ENCODE measurements around the gene SUCLG1. TPM values are rescaled to one million over a fixed set of nuclear protein-coding genes. Genes with fewer than 3 reads are reported as not detected.

The SUCLG1 gene
- total and polyA plus RNA-seq, 2 of the 4 experiments (the other 2 are of a cell fraction) = 50.5 to 52.7 TPM

GRCh38 chr2:84481702-84482101, 22.6 kb upstream of the SUCLG1 start:
- dilution Hi-C loops (cut with HindIII; ENCODE audit: low sequenced_read_pairs, unreplicated experiment) = no loop called here
- no TSS peak for BruUV-seq (replicated peaks)
- H3K27ac ChIP-seq (ENCODE audit: insufficient read depth, low read length) = no peak overlapping the region

More at GRCh38 chr2:84481702-84482101, 22.6 kb upstream of the SUCLG1 start:
- ATAC-seq (ENCODE audit: low read depth) (peak; percentile 91), DNase-seq (peak; percentile 77)
- Histone ChIP-seq H3K18ac (ENCODE audit: low read depth, low read length) (peak overlapping the region; percentile 68; the same call in 1 of the 2 replicates), H3K14ac (replicated peaks; ENCODE audit: low read depth, low read length) (peak overlapping the region; percentile 57), H3K4me2 (ENCODE audit: low read depth, low read length) (no peak overlapping the region), H2BK15ac (ENCODE audit: low read depth, low read length) (peak overlapping the region; percentile 17; the same call in 2 of the 3 replicates), H3K4me1 (ENCODE audit: control insufficient read depth, insufficient read depth, low read length) (peaks cover 6% of the 10 kb centered on the region), H3K56ac (ENCODE audit: extremely low read depth, insufficient read depth, low read length) (no peak overlapping the region), H2BK120ac (ENCODE audit: low read depth, low read length) (peak overlapping the region; percentile 62), H4K91ac (ENCODE audit: insufficient read depth, low read depth, low read length) (peak overlapping the region; percentile 17; the same call in 1 of the 2 replicates), H2BK5ac (ENCODE audit: low read depth, low read length, poor library complexity, severe bottlenecking) (peak overlapping the region; percentile 18), H3K9ac (ENCODE audit: low read depth, low read length) (no peak overlapping the region), H3K9me3 (ENCODE audit: control insufficient read depth, insufficient read depth, low read length) (peaks cover 8% of the 10 kb centered on the region), H3K9me1 (ENCODE audit: insufficient read depth, low read length) (peaks cover 11% of the 10 kb centered on the region), H3K4ac (ENCODE audit: low read depth, low read length) (peak overlapping the region; percentile 49), H3K36me3 (ENCODE audit: control insufficient read depth, insufficient read depth, low read length) (no peaks in the 10 kb centered on the region), H2AK5ac (ENCODE audit: low read depth, low read length) (peak overlapping the region; percentile 15; the same call in 1 of the 2 replicates), H4K5ac (ENCODE audit: low read depth, low read length) (peak overlapping the region; percentile 61; the same call in 1 of the 2 replicates), H4K8ac (ENCODE audit: low read depth in 2 of 2, low read length in 2 of 2) (peak overlapping the region; percentile 42 to 69; a peak in 3 of 4 replicates), H3K23ac (ENCODE audit: low read depth, low read length) (peak overlapping the region; percentile 6; the same call in 1 of the 2 replicates), H3K79me1 (ENCODE audit: low read depth in 1 of 2, low read length in 2 of 2) (no peaks in the 10 kb centered on the region), H2AK9ac (replicated peaks; ENCODE audit: low read depth, low read length, poor library complexity) (peak overlapping the region; percentile 8), H4K20me1 (ENCODE audit: insufficient read depth, low read length) (no peaks in the 10 kb centered on the region), H2AFZ (replicated peaks; ENCODE audit: low read length, poor library complexity) (peak overlapping the region; percentile 75), H3K27me3 (ENCODE audit: control insufficient read depth, insufficient read depth, low read length) (no peaks in the 10 kb centered on the region), H3K4me3 (ENCODE audit: insufficient read depth, low read depth, low read length) (no peak overlapping the region), H2BK20ac (ENCODE audit: low read depth, low read length) (peak overlapping the region; percentile 45)
- in situ Hi-C loops (cut with MboI; ENCODE audit: low sequenced_read_pairs) (loop anchor here (25.0 kb wide), 1 partner anchor 806 kb away; no protein-coding TSS in a partner anchor), intact Hi-C loops (cut with micrococcal nuclease) (no loop called here)
- no peak for TF ChIP-seq ELK1 (IDR thresholded peaks at IDR 0.05; ENCODE audit: borderline replicate concordance, low read depth, low read length)
- no peak for TF ChIP-seq MAZ (IDR thresholded peaks at IDR 0.05; ENCODE audit: borderline replicate concordance, low read depth, low read length)
- TF ChIP-seq, protein P1, sequence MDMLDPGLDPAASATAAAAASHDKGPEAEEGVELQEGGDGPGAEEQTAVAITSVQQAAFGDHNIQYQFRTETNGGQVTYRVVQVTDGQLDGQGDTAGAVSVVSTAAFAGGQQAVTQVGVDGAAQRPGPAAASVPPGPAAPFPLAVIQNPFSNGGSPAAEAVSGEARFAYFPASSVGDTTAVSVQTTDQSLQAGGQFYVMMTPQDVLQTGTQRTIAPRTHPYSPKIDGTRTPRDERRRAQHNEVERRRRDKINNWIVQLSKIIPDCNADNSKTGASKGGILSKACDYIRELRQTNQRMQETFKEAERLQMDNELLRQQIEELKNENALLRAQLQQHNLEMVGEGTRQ (IDR thresholded peaks at IDR 0.05; ENCODE audit: low read depth, low read length) = peak; percentile 27; the same call in 1 of the 2 replicates
- no peak for TF ChIP-seq CHD1 (IDR thresholded peaks at IDR 0.05; ENCODE audit: low read depth, low read length)
- 0 out of 2 replicates have a peak, but pooled peaks have one; percentile 19 for TF ChIP-seq CEBPB (IDR thresholded peaks at IDR 0.05; ENCODE audit: low read depth, low read length)
- TF ChIP-seq MXI1 (IDR thresholded peaks at IDR 0.05; ENCODE audit: borderline replicate concordance, low read depth, low read length) = no peak
- no peak for TF ChIP-seq RAD21 (IDR thresholded peaks at IDR 0.05; ENCODE audit: low read length)
- TF ChIP-seq FOS (IDR thresholded peaks at IDR 0.05; ENCODE audit: low read depth, low read length) = 0 out of 2 replicates have a peak, but pooled peaks have one; percentile 14
- TF ChIP-seq POLR2A (IDR thresholded peaks at IDR 0.05; ENCODE audit: low read depth, low read length) = no peak
- TF ChIP-seq MAFK (IDR thresholded peaks at IDR 0.05; ENCODE audit: low read depth, low read length) = no peak
- TF ChIP-seq BHLHE40 (IDR thresholded peaks at IDR 0.05; ENCODE audit: low read depth, low read length) = no peak; the same call in 1 of the 2 replicates
- TF ChIP-seq, protein P2, sequence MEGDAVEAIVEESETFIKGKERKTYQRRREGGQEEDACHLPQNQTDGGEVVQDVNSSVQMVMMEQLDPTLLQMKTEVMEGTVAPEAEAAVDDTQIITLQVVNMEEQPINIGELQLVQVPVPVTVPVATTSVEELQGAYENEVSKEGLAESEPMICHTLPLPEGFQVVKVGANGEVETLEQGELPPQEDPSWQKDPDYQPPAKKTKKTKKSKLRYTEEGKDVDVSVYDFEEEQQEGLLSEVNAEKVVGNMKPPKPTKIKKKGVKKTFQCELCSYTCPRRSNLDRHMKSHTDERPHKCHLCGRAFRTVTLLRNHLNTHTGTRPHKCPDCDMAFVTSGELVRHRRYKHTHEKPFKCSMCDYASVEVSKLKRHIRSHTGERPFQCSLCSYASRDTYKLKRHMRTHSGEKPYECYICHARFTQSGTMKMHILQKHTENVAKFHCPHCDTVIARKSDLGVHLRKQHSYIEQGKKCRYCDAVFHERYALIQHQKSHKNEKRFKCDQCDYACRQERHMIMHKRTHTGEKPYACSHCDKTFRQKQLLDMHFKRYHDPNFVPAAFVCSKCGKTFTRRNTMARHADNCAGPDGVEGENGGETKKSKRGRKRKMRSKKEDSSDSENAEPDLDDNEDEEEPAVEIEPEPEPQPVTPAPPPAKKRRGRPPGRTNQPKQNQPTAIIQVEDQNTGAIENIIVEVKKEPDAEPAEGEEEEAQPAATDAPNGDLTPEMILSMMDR (conservative IDR thresholded peaks at IDR 0.05; ENCODE audit: low read depth, low read length) = no peak
- CTCF ChIA-PET = no interaction called here
- WGBS, 2 experiments (ENCODE audit: extremely low coverage in 2 of 2, insufficient read length in 1 of 2) = 0% methylated on average over 1 of the region's 5 CpGs; no CpG with 5 or more reads in 1 of the 2 experiments
- POLR2A ChIA-PET (ENCODE audit: unreplicated experiment) = no interaction called here

Measured in IMR-90 (cell line).